Measurements from ENCODE around the gene REM2.

DNA sequence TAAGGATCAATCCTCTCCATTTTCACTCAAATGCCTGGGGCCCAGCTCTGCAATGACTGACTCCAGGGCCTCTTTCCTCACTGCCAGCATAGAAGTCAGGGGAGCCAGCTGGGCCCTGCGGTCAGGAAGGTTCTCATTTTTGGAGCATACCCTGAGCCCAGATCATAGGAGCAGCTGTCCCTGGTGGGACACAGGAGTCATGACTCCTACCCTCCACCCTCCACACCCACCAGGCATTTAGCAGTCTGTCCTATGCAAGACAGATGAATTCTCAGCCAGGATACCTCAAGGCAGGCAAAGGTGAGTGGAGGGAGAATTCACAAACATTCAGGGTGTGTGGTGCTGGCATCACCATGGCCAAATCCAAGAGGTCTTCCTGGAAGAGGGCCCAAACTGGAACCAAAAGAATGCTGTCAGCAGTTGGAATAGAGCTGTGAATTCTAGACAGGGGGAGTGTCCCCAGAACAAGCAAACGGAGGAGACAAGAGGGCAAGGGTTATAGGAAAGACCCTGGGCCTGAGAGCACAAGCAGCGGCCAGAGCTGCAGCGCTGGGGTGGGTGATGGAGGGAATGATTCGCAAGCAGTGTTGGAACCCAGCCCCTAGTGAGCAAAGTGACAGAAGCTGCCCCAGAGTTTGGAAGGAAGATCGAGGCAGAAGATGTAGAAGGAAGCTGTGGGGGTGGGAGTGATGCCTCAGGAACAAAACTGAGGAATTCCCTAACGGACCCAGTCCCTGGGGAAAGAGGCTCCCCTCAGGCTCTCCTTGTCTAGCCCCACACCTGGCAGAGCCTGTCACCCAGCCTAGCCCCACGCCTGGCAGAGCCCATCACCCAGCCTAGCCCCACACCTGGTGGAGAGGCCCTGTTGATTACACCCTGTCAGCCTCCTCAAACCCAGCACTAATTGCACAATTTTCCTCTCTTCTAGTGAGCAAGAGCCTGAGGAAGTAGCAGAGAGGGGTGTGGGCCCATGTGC is 4.5 kb upstream of the REM2 start:
- TF ChIP-seq CTCF (IDR thresholded peaks at IDR 0.05) (no peak), POLR2A (IDR thresholded peaks at IDR 0.05) (no peak), EP300 (IDR thresholded peaks at IDR 0.05) (no peak)
